Measurements from ENCODE around the gene CSTF2T.
"Not testable (repeated sequence)": the region's sequence is repeated elsewhere in the genome, so short reads cannot be mapped to it uniquely, and the experiment has no call there.

CSTF2T gene

DNA sequence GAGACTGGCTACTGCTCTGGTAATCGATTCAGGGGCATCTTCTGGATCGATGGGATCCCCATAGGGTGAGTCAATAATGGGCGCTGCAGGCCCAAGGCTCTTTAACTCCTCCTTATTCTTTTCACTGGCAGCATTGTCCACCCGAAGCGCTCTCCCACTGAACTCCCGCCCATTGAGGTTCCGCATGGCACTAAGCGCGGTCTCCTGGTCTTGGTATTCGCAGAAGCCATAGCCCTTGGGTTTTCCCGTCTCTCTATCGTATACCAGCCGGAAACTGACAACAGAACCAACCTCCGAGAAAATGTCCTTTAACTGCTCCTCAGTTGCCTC is 285 bp downstream of the CSTF2T start:
- in situ Hi-C loops (cut with MboI; ENCODE audit: low sequenced_read_pairs) = no loop called here

DNA sequence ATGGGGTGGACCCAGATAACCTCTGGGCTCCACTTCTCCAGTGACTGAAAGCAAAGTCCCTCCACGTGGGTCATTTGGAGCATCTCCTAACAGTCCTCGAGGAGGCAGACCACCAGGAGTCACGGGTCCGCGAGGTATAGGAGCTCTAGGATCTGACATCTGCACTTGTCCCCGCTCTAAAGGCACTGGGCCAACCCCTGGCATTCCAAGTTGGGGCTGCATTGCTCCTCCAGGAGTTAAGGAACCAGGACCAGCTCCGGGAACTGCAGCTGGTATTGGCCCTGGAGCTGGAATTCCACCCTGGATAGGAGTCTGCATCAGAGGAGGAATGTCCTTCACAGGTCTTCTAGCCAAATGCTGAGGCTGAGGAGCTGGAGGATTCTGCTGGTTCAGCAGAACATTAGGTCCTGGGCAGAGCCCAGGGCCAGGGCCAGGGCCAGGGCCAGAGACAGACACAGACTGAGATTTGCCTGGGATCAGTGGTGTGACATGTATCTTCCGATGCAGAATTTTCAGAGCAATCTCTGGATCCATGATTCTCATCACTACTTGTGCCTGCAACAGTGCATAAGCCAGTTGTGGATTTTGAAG is 827 bp downstream of the CSTF2T start:
- in situ Hi-C loops (cut with MboI; ENCODE audit: low sequenced_read_pairs) = no loop called here

DNA sequence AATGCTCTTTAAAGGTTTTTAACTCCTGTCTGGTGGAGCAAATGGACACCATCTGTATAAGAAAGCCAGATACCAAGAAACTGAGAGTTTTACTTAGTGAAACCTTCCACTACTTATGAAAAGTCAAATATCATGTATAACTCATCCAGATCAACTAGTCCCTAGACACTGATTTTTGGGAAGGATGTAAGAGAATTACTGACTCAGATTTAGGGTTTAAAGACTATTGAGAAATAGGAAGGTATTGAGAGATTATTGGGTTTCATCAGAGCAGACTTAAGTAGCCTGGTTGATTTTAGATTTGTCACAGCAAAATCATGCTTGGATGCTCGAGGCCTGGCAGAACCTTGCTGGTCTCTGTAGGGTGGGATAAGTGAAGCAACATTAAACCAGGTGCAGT is 3.1 kb downstream of the CSTF2T start:
- in situ Hi-C loops (cut with MboI; ENCODE audit: low sequenced_read_pairs) = no loop called here

GRCh38 chr10:51694086-51694768 is 5.2 kb downstream of the CSTF2T start:
- in situ Hi-C loops (cut with MboI; ENCODE audit: low sequenced_read_pairs) = no loop called here

DNA sequence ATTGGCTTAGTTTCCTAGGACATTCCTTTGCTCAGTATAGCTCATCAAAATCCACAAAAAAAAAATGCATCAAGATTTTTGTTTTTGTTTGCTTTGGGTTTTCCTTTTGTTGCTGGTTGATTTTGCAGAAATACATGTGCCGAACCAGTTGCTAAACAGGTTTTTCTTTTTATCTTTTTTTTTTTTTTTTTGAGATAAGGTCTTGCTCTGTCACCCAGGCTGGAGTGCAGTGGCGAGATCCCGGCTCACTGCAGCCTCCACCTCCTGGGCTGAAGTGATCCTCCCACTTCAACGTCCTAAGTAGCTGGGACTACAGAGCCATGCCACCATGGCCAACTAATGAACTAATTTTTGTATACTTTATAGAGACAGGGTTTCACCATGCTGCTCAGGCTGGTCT is 8.3 kb downstream of the CSTF2T start:
- in situ Hi-C loops (cut with MboI; ENCODE audit: low sequenced_read_pairs) = no loop called here

DNA sequence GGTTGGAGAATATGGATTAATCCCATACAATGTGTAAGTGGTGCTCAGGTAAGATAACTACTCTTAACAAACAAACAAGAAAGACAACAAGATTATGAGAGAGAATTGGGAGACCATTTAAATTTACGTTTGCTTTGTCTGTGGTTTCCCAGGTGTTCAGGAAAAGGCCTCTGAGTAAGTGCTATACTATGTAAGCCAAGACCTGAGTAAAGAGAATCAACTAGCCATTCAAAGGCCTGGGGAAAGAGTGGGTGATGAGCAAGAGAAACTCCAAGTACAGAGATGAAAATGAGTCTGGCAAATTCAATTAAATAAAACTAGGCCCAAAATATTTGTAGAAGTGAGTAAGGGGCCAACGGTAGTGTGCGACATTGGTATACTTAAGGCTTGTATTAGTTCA is 9.9 kb downstream of the CSTF2T start:
- in situ Hi-C loops (cut with MboI; ENCODE audit: low sequenced_read_pairs) = no loop called here

GRCh38 chr10:51688826-51689225 is 10.6 kb downstream of the CSTF2T start:
- in situ Hi-C loops (cut with MboI; ENCODE audit: low sequenced_read_pairs) = not testable (repeated sequence)

- in situ Hi-C loops (cut with MboI; ENCODE audit: low sequenced_read_pairs) = no loop called here
Observed at GRCh38 chr10:51687296-51687695, 12.1 kb downstream of the CSTF2T start.

DNA sequence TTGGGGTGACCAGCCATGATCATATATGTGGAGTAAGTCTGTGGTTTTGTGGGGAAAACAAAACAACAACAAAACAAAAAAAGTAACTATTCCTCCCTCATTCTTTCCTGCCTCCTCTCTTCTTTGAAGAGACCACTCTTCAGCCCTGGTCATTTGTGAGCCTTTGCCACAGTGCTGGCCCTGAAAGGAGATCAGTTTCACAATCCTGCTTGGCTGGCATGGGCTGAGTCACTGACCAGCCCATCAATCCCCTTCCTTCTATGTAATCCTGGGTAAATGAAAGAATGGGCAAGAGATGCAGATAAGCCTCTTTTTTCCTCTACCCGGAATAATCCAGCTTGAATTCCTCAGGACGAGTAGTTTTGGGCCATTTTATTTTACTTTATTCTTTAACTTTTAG is 13.6 kb downstream of the CSTF2T start:
- in situ Hi-C loops (cut with MboI; ENCODE audit: low sequenced_read_pairs) = no loop called here

DNA sequence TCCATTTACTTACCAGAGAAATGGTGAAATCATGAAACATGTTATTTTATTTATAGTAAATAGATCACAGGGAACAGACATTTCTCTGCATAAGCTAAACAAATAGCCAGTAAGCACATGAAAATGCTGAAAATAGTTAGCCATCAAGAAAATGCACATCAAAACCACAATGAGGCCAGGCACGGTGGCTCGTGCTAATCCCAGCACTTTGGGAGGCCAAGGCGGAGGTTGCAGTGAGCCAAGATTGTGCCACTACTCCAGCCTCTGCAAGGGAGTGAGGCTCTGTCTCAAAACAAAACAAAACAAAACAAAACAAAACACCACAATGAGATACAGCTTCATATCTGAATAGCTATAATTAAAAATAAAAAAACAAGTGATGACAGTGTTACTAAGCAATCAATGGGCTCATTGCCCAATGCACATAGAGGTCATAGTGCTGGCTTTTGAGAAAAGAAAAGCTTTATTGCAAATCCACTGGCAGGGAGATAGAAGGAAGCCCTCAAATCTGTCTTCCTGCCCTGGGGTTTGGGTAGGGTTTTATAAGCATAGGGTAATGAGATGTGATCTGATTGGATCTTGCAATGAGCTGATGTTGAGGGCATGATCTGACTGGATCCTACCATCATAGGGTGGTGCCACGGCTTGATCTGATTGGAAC is 16.2 kb downstream of the CSTF2T start:
- in situ Hi-C loops (cut with MboI; ENCODE audit: low sequenced_read_pairs) = no loop called here

GRCh38 chr10:51679841-51680240 is 19.6 kb downstream of the CSTF2T start:
- in situ Hi-C loops (cut with MboI; ENCODE audit: low sequenced_read_pairs) = no loop called here

GRCh38 chr10:51675088-51675487 is 24.3 kb downstream of the CSTF2T start:
- in situ Hi-C loops (cut with MboI; ENCODE audit: low sequenced_read_pairs) = no loop called here

DNA sequence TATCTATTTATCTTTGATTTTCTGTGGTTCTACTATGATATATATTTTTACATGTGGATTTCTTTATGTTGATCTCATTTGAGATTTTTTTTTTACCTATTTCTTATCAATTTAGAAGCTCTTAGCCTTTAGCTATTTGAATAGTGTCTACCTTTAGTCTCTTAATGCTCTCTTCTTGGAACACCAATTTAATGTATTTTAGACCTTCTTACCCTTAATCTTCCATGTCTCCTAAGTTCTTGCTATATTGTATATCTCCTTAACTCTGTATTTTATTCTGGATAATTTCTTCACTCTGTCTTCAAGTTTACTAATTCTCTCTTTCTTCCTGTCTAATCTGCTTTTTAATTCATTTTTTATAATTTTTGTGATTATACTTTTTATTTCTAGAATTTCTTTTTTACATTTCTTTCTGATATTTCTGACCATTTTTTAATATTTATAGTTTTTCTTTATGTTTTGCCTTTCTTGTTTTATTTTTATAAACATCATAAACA is 27.3 kb downstream of the CSTF2T start:
- in situ Hi-C loops (cut with MboI; ENCODE audit: low sequenced_read_pairs) = no loop called here

GRCh38 chr10:51669041-51669440 is 30.4 kb downstream of the CSTF2T start:
- in situ Hi-C loops (cut with MboI; ENCODE audit: low sequenced_read_pairs) = no loop called here

GRCh38 chr10:51668336-51668689 is 31.1 kb downstream of the CSTF2T start:
- in situ Hi-C loops (cut with MboI; ENCODE audit: low sequenced_read_pairs) = no loop called here

- in situ Hi-C loops (cut with MboI; ENCODE audit: low sequenced_read_pairs) = no loop called here
Observed at GRCh38 chr10:51667678-51668335, 31.6 kb downstream of the CSTF2T start.

DNA sequence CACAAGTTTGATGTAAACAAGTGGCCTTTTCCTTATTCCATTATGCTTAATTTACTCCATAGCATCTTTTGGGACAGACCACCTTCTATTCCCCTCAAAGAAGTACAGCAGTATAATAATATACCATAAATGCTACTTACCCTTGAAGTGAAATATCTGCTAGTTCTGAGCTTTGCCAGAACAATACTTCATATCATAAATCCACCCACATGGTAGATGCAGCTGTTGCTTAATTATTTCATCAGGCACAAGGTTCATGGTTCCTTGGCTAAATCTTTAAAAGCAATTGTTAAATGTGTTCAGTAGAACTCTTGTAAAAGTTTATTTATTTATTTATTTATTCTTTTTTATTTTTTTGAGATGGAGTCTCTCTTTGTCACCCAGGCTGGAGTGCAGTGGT is 32.9 kb downstream of the CSTF2T start:
- in situ Hi-C loops (cut with MboI; ENCODE audit: low sequenced_read_pairs) = no loop called here

GRCh38 chr10:51663086-51663485 is 36.3 kb downstream of the CSTF2T start:
- in situ Hi-C loops (cut with MboI; ENCODE audit: low sequenced_read_pairs) = no loop called here

GRCh38 chr10:51659344-51659743 is 40.1 kb downstream of the CSTF2T start:
- in situ Hi-C loops (cut with MboI; ENCODE audit: low sequenced_read_pairs) = no loop called here

- in situ Hi-C loops (cut with MboI; ENCODE audit: low sequenced_read_pairs) = no loop called here
Observed at GRCh38 chr10:51658000-51658399, 41.4 kb downstream of the CSTF2T start.

DNA sequence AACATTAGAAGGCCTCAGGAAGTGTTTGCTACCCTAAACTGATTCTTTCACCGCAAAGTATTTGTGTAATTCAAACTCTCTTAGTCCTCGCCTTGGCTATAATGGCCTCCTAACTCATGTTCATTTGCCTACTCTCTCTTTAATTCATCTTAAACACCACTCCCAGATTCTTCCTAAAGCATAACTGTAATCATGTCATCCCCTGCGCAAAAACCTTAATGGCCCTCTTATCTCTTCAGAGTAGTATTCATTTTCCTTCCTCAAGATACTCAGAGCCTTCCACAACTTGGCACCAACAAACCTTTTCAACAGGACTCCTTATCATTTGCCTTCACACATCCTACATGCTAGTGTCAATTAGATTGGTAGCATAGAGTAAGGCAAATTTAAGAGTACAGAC is 42.9 kb downstream of the CSTF2T start:
- in situ Hi-C loops (cut with MboI; ENCODE audit: low sequenced_read_pairs) = no loop called here

- in situ Hi-C loops (cut with MboI; ENCODE audit: low sequenced_read_pairs) = no loop called here
Observed at GRCh38 chr10:51654918-51655317, 44.5 kb downstream of the CSTF2T start.
